22Rv1 (cell line): ENCODE measurements around the gene NPFFR1.
"Not testable (repeated sequence)": the region's sequence is repeated elsewhere in the genome, so short reads cannot be mapped to it uniquely, and the experiment has no call there.

ENCODE experiments used
- H3K27ac ChIP-seq: fragments of 450-650 bp; 2 replicates; pipeline ENCODE4 v1.5.1; 2017
- ZFX ChIP-seq: fragments of 450-650 bp; IDR thresholded peaks from 2 replicates; pipeline ENCODE4 v1.6.1; 2017; ENCODE audit warnings: antibody characterized with exemption, borderline replicate concordance
- TF ChIP-seq, protein P1 (sequence below): fragments of 450-650 bp; IDR thresholded peaks from 2 replicates; pipeline ENCODE4 v1.5.1; 2017; ENCODE audit warnings: mild to moderate bottlenecking

The NPFFR1 gene

DNA sequence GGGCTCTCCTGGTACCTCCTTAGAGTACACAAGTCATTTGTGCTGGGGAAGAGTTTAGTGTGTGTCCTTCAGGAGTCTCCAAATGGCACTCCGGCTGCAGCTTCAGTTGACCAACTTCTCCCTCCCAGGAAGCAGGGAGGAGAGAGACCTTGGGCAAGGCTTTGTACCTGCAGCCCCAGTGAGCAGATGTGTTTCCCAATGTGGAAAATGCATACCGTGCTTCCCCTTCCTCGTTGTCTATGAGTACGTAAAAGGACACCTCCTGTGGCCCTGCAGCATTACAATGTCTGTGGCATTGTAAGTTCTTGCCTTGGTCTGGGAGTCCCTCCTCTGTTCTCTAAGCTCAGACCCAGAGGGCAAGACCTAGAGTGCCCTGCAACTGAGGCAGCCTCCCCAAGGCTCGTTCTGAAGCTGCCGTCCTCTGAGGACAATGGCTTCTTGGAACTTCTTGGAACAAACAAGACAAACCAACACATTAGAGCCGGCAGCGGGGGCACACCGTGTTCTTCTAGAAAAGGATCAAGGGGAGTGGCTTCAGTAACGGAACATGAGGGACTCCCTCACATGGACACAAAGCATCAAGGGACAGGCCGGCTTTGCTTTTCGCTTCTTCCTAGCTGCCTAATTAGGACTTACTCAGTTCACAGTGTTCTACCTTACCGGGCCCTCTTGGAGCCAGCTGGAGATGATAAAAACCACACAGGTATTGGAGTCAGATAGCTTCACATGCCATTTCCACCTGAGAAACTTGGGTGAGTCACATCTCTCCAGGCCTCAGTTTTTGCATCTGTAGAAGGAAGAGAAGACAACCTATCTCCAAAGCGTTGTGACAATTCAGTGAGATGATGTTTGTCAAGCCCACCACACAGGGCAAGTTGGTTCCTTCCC is 29.7 kb downstream of the NPFFR1 start:
- TF ChIP-seq, protein P1, sequence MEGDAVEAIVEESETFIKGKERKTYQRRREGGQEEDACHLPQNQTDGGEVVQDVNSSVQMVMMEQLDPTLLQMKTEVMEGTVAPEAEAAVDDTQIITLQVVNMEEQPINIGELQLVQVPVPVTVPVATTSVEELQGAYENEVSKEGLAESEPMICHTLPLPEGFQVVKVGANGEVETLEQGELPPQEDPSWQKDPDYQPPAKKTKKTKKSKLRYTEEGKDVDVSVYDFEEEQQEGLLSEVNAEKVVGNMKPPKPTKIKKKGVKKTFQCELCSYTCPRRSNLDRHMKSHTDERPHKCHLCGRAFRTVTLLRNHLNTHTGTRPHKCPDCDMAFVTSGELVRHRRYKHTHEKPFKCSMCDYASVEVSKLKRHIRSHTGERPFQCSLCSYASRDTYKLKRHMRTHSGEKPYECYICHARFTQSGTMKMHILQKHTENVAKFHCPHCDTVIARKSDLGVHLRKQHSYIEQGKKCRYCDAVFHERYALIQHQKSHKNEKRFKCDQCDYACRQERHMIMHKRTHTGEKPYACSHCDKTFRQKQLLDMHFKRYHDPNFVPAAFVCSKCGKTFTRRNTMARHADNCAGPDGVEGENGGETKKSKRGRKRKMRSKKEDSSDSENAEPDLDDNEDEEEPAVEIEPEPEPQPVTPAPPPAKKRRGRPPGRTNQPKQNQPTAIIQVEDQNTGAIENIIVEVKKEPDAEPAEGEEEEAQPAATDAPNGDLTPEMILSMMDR, result no peak
- no peak for TF ChIP-seq ZFX
- no peak overlapping the region for H3K27ac ChIP-seq

DNA sequence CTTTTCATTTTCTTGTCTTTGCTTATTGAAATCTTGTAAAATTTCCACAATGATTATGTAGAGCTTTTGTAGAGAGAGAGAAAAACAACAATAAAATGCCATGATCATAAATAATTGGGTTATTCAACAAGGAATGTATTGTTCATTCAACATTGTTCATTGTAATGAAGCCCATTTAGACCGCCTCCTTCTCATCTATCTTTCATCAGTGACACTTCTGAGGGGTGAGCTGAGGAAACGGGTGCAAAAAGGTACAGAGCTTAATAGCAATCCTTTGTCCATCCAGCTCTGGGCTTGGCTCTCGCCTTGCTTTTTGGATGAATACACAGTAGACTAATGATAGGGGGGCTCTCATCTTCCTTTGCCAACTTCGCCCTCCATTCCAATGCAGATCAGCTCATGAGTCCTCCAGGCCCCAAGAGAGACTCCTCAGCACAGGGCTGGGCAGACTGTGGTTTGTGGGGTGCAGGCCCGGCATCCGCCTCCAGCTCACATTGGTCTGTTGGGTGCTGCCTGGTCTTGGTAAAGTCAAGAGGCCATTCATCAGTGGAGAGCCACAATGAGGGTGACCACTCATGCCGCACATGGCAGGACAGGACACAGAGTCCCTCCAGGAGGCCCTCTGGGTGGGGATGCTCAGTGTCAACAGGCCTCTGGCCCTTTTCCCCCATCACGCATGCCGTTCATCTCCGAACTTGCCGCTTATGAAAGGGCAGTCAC is 32.7 kb downstream of the NPFFR1 start:
- TF ChIP-seq, protein P1, result no peak
- no peak for TF ChIP-seq ZFX
- H3K27ac ChIP-seq, result no peak overlapping the region

DNA sequence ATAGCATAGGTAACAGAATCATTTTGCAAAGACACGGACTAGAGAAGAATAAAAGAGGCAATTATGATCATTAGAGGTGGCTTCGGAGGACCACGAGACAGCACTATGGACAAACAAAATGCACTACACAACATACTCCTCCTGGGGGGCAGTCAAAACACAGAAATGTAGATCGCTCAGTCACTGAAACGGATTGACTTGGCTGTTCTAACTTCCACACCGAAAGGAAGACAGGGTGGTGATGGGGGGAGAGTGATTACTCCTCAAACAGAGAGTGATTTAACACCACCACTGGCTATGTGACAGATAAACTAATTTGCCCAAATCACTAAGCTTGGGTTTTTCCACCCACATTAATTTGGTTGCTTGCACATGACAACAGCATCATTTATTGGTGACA is 36.4 kb downstream of the NPFFR1 start:
- TF ChIP-seq, protein P1, result no peak
- no peak for TF ChIP-seq ZFX
- H3K27ac ChIP-seq, result no peak overlapping the region

DNA sequence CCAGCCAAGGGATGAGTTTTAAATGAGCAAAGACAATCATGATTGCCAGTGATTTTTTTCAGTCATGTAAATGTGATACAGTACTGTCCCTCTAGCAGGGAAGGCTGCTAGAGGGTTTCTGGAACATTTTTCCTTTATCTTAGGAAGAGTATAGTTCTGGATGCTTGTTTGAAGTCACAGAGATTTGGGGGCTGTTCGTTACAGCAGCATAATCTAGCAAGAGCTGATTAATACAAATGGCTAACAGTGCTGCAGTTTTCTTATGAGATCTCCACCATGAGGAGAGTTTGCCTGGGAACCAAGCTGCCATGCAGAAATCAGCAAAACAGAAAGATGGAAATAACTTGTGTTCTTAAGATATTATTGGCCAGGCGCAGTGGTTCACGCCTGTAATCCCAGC is 42.7 kb downstream of the NPFFR1 start:
- TF ChIP-seq, protein P1, result no peak
- TF ChIP-seq ZFX, result no peak
- H3K27ac ChIP-seq, result no peak overlapping the region

DNA sequence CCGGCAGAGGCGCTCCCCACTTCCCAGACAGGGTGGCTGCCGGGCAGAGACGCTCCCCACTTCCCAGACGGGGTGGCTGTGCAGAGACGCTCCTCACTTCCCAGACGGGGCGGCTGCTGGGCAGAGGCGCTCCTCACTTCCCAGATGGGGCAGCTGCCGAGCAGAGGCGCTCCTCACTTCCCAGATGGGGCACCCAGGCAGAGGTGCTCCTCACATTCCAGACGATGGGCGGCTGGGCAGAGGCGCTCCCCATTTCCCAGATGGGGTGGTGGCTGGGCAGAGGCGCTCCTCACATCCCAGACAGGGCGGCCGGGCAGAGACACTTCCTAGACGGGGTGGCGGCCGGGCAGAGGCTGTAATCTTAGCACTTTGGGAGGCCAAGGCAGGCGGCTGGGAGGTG is 43.8 kb downstream of the NPFFR1 start:
- not testable (repeated sequence) for H3K27ac ChIP-seq

DNA sequence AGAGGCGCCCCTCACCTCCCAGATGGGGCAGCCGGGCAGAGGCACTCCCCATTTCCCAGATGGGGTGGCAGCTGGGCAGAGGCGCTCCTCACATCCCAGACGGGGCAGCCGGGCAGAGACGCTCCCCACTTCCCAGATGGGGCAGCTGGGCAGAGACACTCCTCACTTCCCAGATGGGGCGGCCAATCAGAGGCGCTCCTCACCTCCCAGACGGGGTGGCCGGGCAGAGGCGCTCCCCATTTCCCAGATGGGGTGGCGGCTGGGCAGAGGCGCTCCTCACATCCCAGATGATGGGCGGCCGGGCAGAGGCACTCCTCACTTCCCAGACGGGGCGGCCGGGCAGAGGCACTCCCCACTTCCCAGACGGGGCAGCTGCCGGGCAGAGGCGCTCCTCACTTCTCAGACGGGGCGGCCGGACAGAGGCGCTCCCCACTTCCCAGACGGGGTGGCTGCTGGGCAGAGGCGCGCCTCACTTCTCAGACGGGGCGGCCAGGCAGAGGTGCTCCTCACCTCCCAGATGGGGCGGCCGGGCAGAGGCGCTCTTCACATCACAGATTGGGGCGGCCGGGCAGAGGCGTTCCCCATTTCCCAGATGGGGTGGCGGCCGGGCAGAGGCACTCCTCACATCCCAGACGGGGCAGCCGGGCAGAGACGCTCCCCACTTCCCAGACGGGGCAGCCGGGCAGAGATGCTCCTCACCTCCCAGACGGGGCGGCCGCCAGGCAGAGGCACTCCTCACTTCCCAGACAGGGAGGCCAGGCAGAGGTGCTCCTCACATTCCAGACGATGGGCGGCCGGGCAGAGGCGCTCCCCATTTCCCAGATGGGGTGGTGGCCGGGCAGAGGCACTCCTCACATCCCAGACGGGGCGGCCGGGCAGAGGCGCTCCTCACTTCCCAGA is 44.5 kb downstream of the NPFFR1 start:
- not testable (repeated sequence) for H3K27ac ChIP-seq

DNA sequence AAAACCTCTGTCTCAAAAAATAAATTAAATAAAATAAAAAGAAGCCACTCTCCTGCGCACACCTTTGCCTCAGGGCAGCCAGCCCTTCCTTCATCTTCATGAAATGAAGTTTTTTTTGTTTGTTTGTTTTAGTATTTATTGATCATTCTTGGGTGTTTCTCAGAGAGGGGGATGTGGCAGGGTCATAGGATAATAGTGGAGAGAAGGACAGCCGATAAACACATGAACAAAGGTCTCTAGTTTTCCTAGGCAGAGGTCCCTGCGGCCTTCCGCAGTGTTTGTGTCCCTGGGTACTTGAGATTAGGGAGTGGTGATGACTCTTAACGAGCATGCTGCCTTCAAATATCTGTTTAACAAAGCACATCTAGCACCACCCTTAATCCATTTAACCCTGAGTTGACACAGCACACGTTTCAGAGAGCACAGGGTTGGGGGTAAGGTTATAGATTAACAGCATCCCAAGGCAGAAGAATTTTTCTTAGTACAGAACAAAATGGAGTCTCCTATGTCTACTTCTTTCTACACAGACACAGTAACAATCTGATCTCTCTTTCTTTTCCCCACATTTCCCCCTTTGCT is 45.8 kb downstream of the NPFFR1 start:
- H3K27ac ChIP-seq, result not testable (repeated sequence)

DNA sequence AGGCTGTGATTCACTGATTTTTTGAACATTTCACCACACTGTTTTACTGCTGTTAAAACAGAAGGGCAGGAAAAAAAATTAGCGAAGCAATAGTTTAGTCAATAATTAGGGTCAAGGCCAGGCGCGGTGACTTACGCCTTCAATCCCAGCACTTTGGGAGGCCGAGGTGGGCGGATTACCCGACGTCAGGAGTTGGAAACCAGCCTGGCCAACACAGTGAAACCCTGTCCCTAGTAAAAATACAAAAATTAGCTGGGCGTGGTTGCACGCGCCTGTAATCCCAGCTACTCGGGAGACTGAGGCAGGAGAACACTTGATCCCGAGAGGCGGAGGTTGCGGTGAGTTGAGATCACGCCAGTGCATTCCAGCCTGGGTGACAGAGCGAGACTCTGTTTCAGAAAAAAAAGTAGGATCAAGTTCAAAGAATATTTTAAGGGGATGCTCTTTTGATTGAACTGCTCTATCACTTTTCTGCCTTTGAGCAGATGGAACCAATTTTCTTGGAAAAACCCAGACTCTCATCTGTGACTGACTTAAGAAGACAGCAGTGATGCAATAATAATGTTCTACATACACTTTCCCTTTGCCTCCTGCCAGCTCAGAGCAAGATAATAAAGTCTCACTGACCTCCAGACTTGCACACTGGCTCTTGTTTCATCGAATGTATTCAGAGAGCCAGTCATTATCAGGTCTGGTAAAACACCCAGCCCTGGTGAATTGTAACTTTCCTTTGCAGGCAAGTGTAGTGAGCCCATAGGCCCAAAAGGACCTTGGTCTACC is 48.9 kb downstream of the NPFFR1 start:
- H3K27ac ChIP-seq, result no peak overlapping the region
- TF ChIP-seq, protein P1, result no peak
- no peak for TF ChIP-seq ZFX
